NCI-H128 (cell line): ENCODE data around the gene ALDH8A1.

Experiments used
- DNase-seq: peaks from one replicate; lab custom pipeline; 2025; ENCODE audit not compliant: unreplicated experiment; lab: John Stamatoyannopoulos, UW

The ALDH8A1 gene, protein sequence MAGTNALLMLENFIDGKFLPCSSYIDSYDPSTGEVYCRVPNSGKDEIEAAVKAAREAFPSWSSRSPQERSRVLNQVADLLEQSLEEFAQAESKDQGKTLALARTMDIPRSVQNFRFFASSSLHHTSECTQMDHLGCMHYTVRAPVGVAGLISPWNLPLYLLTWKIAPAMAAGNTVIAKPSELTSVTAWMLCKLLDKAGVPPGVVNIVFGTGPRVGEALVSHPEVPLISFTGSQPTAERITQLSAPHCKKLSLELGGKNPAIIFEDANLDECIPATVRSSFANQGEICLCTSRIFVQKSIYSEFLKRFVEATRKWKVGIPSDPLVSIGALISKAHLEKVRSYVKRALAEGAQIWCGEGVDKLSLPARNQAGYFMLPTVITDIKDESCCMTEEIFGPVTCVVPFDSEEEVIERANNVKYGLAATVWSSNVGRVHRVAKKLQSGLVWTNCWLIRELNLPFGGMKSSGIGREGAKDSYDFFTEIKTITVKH

DNA sequence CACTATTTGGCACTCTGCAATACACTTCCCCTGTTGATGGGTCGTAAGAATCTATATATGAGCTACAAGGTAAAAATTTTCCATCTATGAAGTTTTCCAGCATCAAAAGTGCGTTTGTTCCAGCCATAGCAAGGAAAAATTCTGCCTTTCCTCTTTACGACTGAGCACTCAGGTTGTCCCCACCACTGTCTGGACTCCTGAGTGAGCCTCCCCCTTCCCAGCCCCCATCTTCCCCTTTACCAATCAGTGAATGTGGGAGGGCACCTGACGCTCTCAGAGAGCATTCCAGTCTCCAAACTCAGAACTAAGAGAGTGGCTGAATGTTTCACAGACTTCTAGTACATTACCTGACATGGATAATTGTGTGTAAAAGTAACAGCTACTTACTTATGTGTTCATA is at the start of gene ALDH8A1:
Gene ALDH8A1 (minus strand): TSS at position 175 of the 400 bp plus-strand sequence. CDS start 48 bp downstream, at position 127.
- no peak for DNase-seq

- DNase-seq, result no peak
These were observed 49.2 kb upstream of the ALDH8A1 start for GRCh38 chr6:134999107-134999506.

DNA sequence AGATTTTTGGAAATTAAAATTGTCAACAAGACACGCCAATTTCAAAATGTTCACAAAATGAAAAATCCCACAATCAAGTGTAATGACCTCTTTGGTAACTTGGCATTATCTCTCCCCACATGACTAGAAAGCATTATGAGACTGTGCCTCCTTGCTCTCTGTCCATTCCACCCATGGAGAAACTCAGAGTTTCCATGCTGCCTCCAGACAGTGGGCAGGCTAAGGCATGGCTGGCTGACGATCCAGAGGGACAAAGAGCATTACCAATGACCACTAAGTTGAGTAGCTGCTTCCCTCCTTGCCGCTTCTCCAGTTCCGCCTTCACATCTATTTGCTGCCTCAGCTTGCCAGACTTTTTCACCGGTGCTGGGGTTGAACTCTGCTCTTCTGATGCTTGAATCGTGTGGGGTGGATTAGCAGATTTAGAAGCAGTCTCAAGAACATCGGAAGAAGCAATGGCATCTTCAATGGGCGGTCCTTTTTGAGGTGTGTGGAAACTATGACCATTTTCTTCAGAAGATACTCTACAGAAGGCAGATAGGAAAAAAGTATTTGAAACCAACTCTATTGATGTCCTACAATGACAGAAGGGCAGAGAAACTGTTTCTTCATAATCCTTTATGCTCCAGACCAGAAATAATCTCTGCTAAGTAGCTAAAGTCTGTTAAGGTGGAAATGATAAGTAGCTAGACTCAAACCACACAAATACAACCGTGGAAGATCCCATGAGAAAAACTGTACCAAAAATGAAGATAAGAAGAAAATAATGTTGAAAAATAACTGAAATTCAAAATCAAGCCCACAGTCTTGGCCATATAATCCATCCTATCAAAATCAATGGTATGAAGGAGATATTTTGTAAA is 47.5 kb upstream of the ALDH8A1 start:
- DNase-seq, result no peak

DNA sequence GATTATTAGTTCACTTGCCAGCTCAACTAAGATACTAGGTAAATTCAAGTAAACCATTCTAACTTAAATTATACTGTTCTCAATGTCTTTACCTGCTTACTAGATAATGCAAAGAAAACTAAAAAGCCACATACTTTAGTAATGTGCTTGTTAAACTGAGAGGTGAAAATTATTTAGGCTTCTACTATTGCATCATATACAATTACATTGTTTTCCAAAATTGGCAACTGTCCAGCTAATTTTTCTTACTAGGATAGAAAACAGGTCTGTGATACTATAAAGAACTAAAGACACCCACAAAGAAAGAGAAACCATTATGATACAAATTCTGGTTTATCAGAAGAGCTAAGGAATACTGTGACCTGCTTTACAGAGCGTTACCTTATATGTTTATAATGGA is 45.6 kb upstream of the ALDH8A1 start:
- DNase-seq, result no peak

DNA sequence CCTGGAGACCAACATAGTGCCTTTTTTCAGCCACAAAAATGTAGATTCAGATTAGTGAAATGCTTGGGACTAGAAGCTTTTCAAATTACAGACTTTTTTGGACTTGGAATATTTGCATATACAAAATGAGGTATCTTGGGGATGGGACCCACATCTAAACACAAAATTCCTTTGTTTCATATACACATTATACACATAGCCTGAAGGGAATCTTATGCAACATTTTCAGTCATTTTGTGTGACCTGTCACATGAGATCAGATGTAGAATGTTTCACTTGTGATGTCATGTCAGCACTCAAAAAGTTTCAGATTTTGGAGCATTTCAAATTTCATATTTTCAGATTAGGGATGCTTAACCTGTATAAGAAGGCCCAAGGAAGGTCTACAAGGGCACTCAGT is 44.5 kb upstream of the ALDH8A1 start:
- no peak for DNase-seq

- no peak for DNase-seq
These were observed 42.3 kb upstream of the ALDH8A1 start for GRCh38 chr6:134992155-134992554.

DNA sequence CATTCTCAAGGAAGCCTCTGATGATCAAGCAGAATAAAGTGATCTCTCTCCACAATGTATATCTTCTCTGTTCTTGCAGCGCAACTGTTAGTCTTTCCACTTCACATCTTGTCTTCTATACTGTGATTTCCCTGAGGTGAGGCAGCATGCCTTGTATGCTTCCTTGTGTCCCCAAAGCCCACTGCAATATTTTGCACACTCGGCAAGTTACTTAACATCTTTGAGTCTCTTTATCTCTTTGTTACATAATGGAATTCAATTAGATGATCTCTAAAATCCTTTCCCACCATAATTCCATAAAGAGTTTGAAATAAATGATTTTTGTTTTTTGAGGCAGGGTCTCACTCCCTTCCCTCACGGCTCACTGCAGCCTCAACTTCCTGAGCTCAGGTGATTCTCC is 40.4 kb upstream of the ALDH8A1 start:
- DNase-seq, result no peak

DNA sequence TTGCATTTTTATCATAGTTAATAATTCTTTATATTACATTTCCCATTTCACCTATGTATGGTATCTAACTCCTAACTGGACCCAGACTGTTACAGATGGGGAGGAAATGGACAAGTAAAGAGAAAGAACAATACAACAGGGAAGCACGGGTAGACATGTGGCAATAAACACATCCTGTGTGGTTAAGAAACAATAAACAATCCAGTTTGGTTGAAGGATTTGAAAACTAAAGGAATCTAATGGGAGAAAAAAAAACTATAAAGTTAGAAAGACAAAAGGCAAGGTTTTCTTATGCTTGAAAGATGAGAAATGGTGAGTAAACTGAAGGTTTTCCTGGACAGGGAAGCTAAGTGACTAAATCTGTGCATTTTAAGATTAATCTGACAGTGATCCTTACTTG is 34.9 kb upstream of the ALDH8A1 start:
- DNase-seq, result no peak

DNA sequence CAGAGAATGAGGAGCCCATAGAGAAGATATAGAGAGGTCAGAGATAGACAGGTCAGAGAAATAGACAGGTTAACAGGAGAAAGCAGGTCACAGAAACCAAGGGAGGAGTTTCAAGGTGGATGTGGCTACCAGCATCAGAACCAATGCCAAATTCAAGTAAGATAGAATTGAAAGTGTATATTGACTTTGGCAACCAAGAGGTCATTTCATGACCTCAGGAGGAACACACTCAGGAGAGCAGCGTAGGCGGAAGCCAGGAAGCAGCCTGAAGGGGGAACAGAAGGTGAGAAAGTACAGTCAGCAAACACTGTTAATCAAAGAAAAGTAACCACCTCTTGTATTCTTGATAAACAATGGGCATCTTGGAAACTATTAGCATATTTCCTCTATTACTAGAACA is 33.9 kb upstream of the ALDH8A1 start:
- no peak for DNase-seq

GRCh38 chr6:134982161-134982560 is 32.3 kb upstream of the ALDH8A1 start:
- no peak for DNase-seq

DNA sequence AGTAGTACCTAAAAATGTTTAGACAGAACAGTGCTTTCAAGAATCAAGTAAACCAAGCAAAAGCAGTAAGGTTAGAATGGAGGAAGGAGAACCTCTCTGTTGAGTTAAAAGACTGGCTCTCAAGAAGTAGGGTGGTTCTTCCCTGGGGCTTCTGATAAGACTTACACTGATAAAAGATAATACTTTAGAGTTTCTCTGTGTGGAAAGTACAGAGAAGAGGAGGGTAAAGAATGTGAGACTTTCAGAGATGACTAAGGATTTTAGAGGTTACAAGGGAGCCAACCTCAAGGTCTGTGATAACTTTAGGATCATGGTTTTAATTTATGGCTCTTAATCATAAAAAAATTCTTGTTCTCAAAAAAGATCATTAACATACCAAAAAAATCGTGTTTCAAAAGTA is 30.9 kb upstream of the ALDH8A1 start:
- no peak for DNase-seq

DNA sequence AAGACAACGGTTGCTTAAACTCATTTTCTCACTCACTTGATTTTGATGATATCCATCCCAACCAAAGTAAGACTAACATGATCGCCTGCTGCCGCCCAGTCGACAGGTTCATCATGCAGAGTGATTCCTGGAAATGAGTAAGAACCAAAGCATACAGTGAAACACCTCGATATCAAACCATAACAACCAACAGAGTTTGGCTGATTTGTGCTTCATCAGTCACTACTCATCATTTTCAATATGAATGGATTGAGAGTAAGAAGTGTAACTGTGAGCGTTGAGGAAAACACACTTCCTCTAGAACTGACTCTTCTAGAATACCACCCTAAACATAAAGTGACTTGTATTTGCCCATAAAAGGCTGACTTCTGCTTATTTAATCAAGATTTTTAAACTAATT is 29.2 kb upstream of the ALDH8A1 start:
- DNase-seq, result no peak

GRCh38 chr6:134974370-134974769 is 24.5 kb upstream of the ALDH8A1 start:
- no peak for DNase-seq

DNA sequence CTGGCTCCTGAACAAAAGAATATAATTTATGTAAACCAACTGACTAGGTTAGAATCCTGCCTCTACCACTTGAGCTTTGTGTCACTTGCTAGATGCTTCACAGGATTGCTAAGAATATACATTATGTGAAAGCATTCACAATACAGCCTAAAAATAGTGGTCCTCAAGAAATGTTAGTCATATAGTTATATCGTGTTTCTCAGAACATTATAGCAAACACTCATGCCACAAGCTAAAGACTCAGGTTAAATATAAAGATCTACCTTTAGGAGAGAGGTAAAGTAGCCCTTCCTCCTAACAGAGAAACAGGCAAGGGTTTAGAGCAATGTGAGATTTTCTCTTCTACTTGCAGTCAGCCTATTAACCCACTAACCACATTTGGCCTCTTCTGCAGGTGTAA is 17.8 kb upstream of the ALDH8A1 start:
- no peak for DNase-seq

GRCh38 chr6:134964451-134965203 is 14.7 kb upstream of the ALDH8A1 start:
- no peak for DNase-seq

- DNase-seq, result no peak
These were observed 12.5 kb upstream of the ALDH8A1 start for GRCh38 chr6:134962421-134962820.

GRCh38 chr6:134961366-134961765 is 11.5 kb upstream of the ALDH8A1 start:
- DNase-seq, result no peak

DNA sequence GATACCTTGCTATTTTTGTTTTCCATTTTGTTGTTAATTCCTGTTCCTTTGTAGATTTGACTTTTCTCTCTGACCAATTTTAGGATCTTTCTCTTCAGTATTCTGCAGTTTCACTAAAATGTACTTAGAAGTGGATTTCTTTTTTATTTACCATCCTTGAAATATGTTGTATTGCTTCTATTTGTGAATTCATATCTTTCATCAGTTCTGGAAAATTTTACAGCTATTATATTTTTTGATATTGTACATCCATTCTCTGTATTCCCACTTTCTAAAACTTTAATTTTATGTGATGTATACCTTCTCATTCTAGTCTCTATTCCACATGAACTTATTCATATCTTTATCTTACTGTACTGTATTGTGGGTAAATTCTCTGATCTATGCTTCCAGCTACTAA is 9.7 kb upstream of the ALDH8A1 start:
- DNase-seq, result no peak

- DNase-seq, result no peak
These were observed 6.8 kb upstream of the ALDH8A1 start for GRCh38 chr6:134956676-134957075.

GRCh38 chr6:134956032-134956431 is 6.1 kb upstream of the ALDH8A1 start:
- DNase-seq, result no peak

DNA sequence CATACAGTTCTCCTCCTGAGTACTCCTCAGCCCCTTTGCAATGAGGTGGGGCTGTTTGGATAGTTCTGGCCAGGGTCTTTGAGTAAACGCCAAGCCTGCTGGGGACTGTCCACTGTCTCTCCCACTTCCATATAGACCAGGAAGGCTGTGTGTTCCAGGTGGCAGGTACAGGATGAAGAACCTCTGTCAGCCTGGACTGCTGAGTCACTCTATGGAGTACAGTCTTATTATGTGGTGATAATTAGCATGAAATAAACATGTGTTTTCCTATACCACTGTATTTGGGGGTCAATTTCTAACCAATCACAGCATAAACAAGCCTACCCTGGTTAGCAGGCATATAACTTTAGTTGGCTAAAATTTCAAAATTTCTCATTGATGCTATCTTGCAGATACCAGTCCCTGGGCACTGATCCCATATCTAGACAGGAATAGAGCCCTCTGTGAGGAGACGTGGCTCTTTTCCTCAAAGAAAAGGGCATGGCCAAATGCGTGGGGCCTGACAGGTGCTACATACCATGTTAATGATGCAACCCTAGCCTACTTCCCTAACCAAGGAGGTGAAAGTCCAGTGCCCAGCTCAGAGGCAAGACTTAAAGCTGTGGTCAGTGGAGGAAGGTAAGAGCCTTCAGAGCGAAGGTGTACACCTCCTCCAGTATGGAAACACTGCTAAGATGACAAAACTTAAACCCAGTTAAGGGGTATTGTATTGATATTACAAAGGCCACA is 4.5 kb upstream of the ALDH8A1 start:
- no peak for DNase-seq
